ENCODE results near the gene ABHD5. TPM values are rescaled to one million over a fixed set of nuclear protein-coding genes. Genes with fewer than 3 reads are reported as not detected.
A peak's percentile ranks its signal among the peaks of the same experiment; 100 is the strongest.

ABHD5 gene
- polyA plus RNA-seq, 4 donors = 21.4 to 23.5 (median 22.1) TPM

DNA sequence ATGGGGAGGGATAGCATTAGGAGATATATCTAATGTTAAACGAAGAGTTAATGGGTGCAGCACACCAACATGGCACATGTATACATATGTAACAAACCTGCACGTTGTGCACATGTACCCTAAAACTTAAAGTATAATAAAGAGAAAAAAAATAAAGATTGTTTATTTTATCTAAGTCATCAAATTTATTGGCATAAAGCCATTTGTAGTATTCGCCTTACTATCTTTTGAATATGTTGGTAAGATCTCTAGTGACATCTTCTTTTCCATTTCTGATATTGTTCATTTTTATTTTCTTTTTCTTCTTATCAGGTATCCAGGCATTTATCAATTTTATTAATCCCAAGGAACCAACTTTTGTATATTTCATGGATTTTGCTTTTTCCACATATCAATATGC lies 5.8 kb upstream of the ABHD5 start:
- no peak for DNase-seq (ENCODE audit: low read depth in 4 of 4, low spot score in 3 of 4)

DNA sequence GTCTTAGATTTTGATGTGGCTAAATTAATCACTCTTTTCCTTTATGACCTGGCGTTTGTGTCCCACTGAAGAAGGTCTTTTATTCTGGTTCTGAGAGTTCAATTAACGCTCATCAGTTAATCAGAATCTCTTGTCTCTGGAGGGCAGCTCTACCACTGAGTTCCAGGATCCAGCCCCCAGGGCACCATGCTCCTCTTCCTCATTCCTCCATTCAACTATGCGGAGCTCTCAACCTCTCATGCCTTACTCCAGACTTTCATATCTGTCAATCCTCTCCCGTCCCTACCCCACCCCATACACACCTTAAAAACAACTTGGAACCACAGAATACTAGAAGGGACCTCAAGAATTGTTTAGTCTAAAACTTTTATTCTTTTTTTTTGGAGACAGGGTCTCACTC lies 4.8 kb upstream of the ABHD5 start:
- no peak for DNase-seq (ENCODE audit: low read depth in 4 of 4, low spot score in 3 of 4)

DNA sequence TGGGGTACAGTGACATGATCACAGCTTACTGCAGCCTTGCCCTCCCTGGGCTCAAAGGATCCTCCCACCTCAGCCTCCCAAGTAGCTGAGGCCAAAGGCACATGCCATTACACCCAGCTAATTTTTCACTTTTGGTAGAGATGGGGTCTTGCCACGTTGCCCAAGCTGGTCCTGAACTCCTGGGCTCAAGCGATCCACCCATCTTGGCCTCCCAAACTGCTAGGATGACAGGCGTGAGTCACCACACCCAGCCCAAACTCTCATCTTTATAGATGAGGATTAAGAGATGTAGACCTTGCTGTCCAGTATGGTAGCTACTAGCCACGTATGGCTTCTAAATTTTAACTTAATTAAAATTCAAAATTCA lies 4.4 kb upstream of the ABHD5 start:
- no peak for DNase-seq (ENCODE audit: low read depth in 4 of 4, low spot score in 3 of 4)

DNA sequence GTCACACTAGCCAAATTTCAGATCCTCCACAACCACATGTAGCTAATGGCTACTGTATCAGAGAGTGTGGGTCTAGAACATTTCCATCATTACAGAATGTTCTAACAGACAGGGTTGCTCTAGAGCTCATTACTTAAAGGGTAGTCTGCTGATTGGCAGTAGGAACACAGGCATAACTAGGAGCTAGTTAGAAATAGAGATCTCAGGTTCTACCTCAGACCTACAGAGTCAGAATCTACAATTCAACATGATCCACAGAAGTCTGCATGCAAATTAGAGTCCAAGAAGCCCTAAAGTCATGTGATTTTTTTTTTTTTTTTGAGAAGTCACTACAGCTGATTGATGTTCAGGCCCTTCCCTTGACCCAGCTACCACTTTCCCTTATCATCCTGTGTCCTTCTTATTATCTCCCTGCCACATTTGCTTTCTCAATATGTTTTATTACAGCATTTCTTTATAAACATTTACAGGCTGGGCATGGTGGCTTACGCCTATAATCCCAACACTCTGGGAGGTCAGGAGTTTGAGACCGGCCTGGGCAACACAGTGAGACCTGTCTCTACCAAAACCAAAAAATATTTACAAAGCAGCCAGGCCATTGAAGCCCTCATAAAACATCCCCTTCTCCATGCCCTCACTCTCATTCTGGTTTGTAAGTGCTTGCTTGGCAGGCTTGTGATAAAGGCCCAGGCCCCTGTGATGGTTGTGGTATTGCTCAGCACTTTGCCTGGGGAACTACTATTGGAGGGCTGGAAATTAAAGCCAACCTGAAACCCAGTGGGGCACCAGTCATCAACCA lies 3.8 kb upstream of the ABHD5 start:
- no peak for DNase-seq (ENCODE audit: low read depth in 4 of 4, low spot score in 3 of 4)

DNA sequence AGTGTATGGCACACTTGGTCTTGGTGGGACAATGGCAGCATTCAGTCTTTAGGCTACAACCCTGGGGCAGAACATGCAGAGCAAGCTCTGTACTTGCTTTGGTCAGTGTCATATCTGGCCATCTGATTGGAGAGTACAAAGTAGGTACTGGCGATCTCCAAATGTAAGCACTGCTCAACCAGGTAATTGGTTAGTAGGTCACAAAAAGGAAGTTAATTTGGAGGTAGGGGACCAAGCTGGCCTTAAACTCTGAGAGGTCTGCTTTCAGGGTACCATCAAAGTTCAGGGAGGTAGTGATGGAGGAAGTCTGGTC lies 3.3 kb upstream of the ABHD5 start:
- DNase-seq (ENCODE audit: low read depth in 4 of 4, low spot score in 3 of 4) = no peak

DNA sequence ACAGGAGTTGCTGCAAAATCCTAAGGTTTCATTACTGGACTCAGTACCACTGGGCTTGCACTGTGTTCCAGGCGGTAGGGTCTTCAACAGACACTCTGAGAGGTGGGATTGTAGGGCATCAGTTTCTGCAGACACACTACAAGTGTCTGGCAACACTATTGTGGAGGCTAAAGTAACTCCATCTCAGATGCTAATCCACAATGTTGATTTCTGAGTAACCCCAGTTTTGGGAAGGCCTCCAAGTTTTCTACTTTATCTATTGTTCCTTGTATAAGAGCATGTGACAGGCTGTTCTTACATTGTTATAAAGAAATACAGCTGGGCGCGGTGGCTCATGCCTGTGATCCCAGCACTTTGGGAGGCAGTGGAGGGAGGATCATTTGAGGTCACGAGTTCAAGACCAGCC lies 2.5 kb upstream of the ABHD5 start:
- DNase-seq (ENCODE audit: low read depth in 4 of 4, low spot score in 3 of 4) = no peak

DNA sequence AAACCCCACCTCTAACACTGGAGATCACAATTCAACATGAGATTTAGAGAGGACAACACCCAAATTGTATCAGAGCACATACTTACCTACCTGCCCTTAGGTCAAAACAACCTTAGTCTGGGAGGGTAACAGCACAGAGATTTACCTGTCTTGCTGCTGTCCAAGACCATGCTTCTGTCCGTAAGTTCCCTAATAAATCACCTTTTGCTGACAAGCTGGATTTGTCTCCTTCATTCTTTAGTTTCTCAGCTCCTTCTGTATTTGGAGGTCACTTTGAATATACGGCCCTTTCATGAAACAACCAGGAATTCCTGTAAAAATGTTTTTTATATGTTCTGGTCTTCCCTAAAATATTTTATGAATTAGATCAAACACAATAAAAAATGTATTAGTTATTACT lies 1.6 kb upstream of the ABHD5 start:
- no peak for DNase-seq (ENCODE audit: low read depth in 4 of 4, low spot score in 3 of 4)

DNA sequence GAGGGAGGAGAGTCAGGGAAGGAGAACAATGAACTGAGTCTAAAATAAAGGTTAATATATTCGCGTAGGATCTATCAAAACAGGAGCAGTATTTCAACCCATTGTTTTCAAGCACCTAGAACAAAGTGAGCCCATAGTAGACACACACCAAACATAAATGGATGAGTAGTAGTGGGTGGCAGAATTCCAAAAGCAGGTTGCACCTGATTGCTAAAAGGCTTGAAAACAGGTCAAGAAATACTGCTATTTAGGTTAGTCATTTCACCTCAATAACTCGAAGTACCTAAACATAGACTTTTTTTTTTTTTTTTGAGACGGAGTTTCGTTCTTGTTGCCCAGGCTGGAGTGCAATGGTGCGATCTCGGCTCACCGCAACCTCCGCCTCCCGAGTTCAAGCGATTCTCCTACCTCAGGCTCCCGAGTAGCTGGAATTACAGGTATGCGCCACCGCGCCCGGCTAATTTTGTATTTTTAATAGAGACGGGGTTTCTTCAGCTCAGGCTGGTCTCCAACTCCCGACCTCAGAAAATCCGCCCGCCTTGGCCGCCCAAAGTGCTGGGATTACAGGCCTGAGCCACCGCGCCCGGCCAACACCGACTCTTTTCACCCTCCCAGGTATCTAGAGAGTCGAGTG lies 855 bp upstream of the ABHD5 start:
- no peak for DNase-seq (ENCODE audit: low read depth in 4 of 4, low spot score in 3 of 4)

DNA sequence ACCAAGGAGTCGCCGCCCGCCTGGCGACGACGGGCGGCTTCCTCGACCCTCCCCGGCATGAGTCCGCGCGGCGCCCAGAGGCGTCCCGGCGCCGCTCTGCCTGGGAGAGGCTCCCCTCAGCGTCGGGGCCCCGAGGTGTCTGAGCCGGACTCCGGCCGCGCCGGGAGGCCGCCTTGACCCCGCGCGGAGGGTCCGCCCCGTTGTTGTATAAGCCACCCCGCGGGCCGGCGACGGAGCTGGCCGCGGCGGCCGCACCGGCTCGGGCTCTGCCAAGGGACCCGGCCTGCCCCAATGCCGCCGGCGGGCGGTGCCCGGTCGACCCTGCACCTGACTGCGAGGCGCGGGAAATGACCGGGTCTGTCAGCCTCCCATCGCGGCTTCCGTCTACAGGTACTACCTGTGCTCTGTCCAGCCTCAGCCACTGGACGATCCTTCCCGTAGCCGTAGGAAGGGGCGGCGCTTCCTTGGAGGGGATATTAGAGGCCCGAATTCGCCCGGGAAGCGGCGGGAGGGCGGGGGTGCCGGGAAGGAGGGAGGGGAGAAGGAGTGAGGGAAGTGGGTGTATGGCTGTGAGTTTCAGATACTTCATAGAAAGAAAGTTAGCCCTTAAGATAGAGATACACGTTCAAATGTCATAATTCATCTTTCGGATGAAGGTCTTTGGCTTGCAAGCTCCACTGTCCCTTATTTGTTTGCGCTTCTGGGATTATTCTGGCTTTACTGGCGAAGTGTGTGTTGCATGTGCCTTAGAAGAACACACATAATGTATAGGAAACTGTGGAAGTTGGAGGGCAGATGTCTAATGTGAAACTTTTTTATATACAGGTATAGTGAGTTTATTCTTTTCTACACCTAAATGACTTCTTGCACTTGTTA lies 620 bp downstream of the ABHD5 start:
- DNase-seq (ENCODE audit: low read depth in 4 of 4, low spot score in 3 of 4) = peak in 3 of 4 donors; percentile 31 to 47 (median 46)

DNA sequence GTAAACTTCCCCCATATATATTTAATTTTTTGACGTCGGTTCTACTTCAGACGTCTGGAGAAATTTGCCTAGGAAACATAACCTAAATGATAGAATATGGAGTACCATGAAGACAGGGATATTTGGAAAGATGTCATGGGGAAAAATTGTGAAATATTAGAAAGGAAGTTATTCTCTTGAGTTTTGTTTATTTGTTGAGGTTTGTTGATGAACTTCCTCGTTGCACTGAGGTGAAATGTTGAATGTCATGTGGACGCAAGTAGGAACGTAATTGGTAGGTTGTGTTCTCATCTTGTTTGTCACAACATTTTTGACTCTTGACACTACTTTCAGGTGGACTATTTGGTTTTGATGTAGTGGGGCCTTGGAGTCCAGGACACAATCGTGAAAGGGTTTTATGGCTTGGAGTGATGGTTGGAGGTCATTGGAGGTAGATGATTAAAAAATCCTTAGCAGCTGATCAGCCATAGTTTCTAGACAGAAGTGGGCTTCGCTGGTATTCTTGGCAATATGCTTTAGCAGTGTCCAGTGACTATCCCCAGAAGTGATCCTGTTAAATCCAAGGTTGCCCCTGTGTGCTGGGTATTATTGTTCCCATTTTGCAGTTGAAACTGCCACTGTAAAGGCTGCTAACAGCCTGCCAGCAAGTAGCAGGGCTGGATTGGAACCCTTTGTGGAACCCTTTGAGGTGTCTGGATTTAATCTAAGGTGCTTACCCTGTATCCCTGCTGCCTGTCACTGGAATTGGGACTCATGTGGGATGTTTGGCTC lies 1.5 kb downstream of the ABHD5 start:
- DNase-seq (ENCODE audit: low read depth in 4 of 4, low spot score in 3 of 4) = no peak

DNA sequence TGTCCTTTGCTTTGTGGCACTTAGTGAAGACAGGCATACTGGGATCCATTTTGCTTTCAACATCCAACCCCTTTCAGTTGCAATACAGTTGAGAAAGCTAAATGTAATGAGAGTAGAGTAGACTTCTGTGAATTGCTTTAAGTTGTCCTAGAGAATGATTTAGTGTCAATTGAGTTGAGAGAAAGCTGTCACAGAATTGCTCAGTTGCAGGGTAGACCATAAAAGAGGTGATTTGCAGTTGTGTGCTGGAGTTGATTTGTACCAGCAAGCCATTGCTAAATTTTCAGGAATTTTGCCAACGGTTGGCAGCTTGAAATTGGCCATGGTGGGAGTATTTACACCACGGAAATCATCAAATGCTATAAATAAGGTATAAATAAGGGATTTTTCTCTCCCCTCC lies 2.2 kb downstream of the ABHD5 start:
- DNase-seq (ENCODE audit: low read depth in 4 of 4, low spot score in 3 of 4) = no peak

DNA sequence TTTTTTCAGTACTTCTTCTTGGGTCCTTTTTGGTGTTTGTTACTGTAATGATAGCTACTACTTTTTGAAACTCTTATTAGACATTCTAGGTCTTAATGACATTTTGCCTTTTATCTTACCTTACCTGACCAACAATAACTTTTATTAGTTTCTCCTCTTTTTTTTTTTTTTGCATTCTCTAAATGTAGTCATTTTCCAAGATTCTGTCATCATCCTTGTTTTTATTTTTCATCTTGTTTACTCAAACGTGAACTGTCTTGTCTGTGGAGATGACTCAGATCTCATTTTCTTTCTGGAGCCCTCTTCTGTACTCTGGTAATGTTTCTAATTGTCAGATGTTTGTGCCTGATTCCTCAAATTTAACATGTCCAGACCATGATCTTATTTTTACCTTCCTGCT lies 2.9 kb downstream of the ABHD5 start:
- no peak for DNase-seq (ENCODE audit: low read depth in 4 of 4, low spot score in 3 of 4)

DNA sequence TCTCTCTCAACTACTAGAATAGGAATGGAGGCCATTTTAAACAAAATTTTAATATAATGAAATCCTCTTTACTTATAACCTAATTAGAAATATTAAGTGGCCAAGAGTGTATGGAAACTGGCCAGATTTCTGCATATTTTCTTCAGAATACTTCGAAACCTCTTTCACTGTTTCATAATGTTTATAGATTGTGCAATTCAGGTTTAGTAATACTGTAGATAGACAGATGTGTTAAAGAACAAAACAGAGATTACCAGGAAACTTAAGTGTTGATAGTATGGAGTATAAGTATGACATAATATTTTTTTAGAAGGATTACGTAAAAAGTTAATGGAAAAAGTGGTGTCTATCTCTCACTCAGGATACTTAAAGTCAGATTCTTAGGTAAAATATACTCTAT lies 4.7 kb downstream of the ABHD5 start:
- DNase-seq (ENCODE audit: low read depth in 4 of 4, low spot score in 3 of 4) = no peak

DNA sequence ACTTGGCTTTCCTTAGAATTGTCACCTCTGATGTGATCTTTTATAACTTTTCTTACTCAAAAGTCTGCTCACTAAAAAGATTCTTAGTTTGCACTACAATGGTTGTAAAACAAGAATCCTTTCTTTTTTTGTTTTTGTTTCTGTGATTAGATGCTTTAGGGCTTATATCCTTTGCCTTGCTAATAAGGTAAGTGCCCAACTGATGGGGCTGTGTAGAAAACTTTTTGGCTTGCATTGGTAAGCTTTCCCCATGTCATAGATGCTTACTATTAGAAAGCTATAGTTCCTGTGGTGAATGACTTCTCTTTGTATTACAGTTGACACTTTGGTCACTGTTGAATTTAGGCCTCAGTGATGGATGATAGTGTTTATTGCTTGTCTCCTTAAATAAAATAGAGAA lies 5.1 kb downstream of the ABHD5 start:
- DNase-seq (ENCODE audit: low read depth in 4 of 4, low spot score in 3 of 4) = no peak

DNA sequence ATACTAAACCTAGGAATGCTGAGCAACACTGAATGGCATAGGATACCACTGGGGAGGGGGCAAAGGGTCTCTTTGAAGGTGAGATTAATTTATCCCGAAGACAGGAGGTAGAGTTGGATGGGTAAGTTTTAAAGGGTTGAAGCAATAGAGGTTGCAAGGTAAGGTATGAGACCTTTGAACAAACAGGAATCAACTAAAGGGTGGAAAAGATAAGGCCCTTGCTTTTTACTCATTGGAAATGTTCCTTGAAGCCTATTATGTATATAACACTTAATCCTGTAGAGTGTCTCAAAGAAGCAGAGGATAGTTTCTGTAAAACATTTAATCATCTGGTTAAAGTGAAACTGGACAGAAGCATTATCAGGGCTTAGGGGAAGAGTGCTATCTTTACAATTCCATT lies 5.7 kb downstream of the ABHD5 start:
- no peak for DNase-seq (ENCODE audit: low read depth in 4 of 4, low spot score in 3 of 4)

DNA sequence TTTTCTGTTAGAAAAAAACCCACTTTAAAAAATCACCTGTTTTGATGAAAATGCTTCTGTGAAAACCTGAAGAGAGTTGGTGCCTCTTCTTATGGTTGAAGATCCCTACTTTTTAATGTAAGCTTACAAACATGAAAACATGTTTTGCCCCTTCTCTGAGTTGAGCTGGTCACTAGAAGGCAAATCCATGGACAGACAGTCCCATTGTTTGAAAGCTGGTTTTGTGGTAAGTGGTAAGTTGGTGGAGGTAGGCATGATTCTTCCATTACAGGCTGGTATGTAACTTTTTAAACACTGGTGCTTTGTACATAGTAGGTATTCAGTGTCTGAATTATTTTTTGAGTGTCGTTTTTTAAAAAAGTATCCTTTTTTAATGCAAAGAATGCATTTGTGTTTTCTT lies 6.1 kb downstream of the ABHD5 start:
- DNase-seq (ENCODE audit: low read depth in 4 of 4, low spot score in 3 of 4) = no peak

DNA sequence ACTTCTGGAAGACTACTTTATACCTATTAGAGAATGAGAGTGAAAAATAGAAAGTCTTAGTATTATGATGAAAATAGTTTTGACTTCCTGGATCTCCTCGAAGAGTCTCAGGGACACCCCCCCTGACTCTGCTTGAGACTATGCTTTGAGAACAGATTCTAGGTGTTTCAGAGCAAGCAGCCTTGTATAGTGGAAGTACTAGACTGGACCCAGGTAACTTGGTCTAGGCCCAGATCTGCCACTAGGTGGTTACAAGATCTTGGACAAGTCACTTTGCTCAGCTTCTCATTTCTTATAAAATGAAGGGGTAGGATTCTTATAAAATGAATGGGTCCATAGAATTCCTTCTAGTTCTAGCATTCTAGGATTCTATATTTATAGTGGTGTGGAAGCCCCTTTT lies 9.1 kb downstream of the ABHD5 start:
- no peak for DNase-seq (ENCODE audit: low read depth in 4 of 4, low spot score in 3 of 4)

DNA sequence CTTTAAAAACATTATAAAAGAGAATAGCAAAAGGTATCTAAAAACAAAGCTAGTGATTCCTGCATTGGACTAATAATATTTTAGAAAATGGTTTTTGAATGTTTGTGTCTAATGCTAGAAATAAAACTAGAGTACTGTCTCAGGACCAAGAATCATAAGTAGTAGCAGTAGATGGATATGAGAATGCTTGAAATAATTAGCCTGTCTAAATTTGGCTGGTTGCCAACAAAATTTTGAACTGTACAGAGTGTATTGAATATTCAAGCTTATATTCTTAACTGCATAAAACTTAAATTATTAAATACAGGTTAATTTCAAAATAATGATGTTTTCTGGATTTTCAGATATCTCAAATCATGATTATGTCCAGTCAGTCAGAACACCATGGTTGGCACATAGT lies 14.0 kb downstream of the ABHD5 start:
- DNase-seq (ENCODE audit: low read depth in 4 of 4, low spot score in 3 of 4) = no peak

DNA sequence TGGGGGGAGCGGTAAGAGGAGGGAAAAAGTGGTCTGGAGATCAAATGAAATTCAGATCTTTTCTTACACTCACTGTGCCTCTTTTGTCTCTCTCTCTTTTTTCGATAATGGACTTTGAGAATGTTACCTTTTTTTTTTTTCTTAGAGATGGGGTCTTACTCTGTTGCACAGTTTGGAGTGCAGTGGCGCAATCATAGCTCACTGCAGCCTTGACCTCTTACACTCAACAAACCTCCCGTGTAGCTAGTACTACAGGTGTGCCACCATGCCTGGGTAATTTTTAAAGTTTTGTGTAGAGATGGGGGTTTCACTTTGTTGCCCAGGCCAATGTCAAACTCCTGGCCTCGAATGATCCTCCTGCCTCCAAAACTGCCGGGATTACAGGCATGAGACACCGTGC lies 15.6 kb downstream of the ABHD5 start:
- no peak for DNase-seq (ENCODE audit: low read depth in 4 of 4, low spot score in 3 of 4)

DNA sequence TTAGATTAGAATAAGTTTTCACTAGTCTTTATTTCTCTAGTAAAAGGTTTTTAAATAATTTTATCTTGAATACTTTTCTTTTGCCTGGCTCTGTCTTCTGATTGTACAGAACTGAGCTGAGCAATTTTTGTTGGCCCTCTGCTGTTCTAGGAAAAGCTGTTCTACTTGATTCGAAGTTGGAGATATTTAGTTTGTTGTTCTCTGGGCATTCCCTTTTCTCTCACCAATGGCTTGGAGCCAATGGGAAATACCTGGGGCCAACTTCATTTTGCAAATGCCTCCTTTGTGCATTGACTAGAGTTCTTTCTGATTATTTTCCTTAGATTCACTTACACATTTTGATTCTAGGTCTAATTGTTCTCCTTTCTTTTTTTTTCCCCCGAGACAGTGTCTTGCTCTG lies 16.5 kb downstream of the ABHD5 start:
- no peak for DNase-seq (ENCODE audit: low read depth in 4 of 4, low spot score in 3 of 4)

DNA sequence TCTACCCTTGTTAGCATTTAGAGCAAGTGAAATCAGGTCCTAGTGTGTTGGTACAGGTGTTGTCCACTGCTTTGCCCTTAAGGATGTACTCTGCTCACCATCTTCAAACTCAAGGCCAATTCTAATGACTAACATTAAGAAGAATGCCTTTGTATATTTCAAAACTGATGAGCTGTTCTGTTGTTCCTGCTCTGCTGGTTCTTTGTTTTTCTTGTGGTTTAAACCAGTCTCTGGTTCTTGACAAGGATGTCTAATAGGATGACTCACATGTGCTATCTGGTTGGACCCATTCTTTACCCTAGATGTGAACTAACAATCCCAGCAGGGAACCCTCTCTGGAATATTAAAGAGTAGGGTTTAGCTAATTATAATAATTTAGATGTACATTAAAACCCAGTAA lies 17.3 kb downstream of the ABHD5 start:
- DNase-seq (ENCODE audit: low read depth in 4 of 4, low spot score in 3 of 4) = no peak

Data from left renal pelvis (tissue), 4 donors.